Prostate gland (tissue), 2 donors: Measurements from ENCODE around the gene PTGDS.

Source experiments
- POLR2A ChIP-seq: fragments of 450-650 bp; IDR thresholded peaks from one replicate; pipeline ENCODE4 v1.6.1; 2016; ENCODE audit warnings: antibody characterized with exemption, mild to moderate bottlenecking
- POLR2AphosphoS5 ChIP-seq: sonication (generic); formaldehyde crosslinking; IDR thresholded peaks from one replicate; pipeline ENCODE4 v1.6.1; 2017; ENCODE audit warnings: antibody characterized with exemption
- TF ChIP-seq, protein P1 (sequence below), 4 experiments: fragments of 200-600 bp in 2 of 4; fragments of 450-650 bp in 2 of 4; sonication (generic) in 2 of 4; IDR thresholded peaks; 1 replicate in 3 of 4; 2 replicates in 1 of 4; pipeline ENCODE4 v1.5.1; 2016 to 2019; ENCODE audit warnings: antibody characterized with exemption in 4 of 4, mild to moderate bottlenecking in 2 of 4, moderate library complexity in 2 of 4

GRCh38 chr9:136955943-136956335 lies 21.4 kb upstream of the PTGDS start:
- TF ChIP-seq, protein P1, sequence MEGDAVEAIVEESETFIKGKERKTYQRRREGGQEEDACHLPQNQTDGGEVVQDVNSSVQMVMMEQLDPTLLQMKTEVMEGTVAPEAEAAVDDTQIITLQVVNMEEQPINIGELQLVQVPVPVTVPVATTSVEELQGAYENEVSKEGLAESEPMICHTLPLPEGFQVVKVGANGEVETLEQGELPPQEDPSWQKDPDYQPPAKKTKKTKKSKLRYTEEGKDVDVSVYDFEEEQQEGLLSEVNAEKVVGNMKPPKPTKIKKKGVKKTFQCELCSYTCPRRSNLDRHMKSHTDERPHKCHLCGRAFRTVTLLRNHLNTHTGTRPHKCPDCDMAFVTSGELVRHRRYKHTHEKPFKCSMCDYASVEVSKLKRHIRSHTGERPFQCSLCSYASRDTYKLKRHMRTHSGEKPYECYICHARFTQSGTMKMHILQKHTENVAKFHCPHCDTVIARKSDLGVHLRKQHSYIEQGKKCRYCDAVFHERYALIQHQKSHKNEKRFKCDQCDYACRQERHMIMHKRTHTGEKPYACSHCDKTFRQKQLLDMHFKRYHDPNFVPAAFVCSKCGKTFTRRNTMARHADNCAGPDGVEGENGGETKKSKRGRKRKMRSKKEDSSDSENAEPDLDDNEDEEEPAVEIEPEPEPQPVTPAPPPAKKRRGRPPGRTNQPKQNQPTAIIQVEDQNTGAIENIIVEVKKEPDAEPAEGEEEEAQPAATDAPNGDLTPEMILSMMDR (IDR thresholded peaks at IDR 0.05) = no peak
- TF ChIP-seq POLR2AphosphoS5 (no peak), POLR2A (no peak)
